K562 (cell line): Measurements from ENCODE around the gene ANO9.

Experiments
- CHD2 ChIP-seq: IDR thresholded peaks from 2 replicates; pipeline ENCODE4 v1.6.1; 2011; ENCODE audit warnings: low read depth, low read length
- CTCF ChIP-seq, 3 experiments: IDR thresholded peaks in 2 of 3; conservative IDR thresholded peaks in 1 of 3; 2 replicates each; pipeline ENCODE4 v1.5.1; 2011 to 2012; ENCODE audit warnings: low read length in 3 of 3, mild to moderate bottlenecking in 3 of 3, control low read depth in 2 of 3, improper control_type of control experiment in 1 of 3, inconsistent platforms in 1 of 3, low read depth in 1 of 3, mixed read lengths in 1 of 3, moderate library complexity in 1 of 3; ENCODE audit not compliant: insufficient read depth in 2 of 3
- E2F4 ChIP-seq: sonication (generic); formaldehyde crosslinking; IDR thresholded peaks from 2 replicates; pipeline ENCODE4 v1.8.0; 2022; ENCODE audit warnings: mild to moderate bottlenecking, low read depth, missing genetic modification reagents
- EP300 ChIP-seq: IDR thresholded peaks from 2 replicates; pipeline ENCODE4 v1.6.1; 2012; ENCODE audit warnings: low read length, improper control_type of control experiment
- FOXA1 ChIP-seq: fragments of 450-650 bp; IDR thresholded peaks from 2 replicates; pipeline ENCODE4 v1.6.1; 2016; ENCODE audit warnings: mild to moderate bottlenecking, borderline replicate concordance
- NR2F6 ChIP-seq: fragments of 450-650 bp; formaldehyde crosslinking; IDR thresholded peaks from 2 replicates; pipeline ENCODE4 v1.4.0; 2020; ENCODE audit warnings: mild to moderate bottlenecking
- TCF7L2 ChIP-seq: fragments of 150-350 bp; IDR thresholded peaks from 2 replicates; pipeline ENCODE4 v1.6.1; 2016; ENCODE audit warnings: low read depth, mild to moderate bottlenecking, low read length, moderate library complexity
- ZNF354B ChIP-seq: fragments of 250-450 bp; sonication (Bioruptor Pico); IDR thresholded peaks from 2 replicates; pipeline ENCODE4 v1.4.0; 2020

- no peak for TF ChIP-seq NR2F6 (CRISPR knock-in tag)
- no peak for TF ChIP-seq E2F4 (CRISPR knock-in tag)
- peak; percentile 81 for TF ChIP-seq EP300
- no peak for TF ChIP-seq CTCF (IDR thresholded peaks at IDR 0.05 in 2 of 3, conservative IDR thresholded peaks at IDR 0.05 in 1 of 3; ENCODE audit: insufficient read depth in 2 of 3, low read depth in 1 of 3, low read length in 3 of 3)
- TF ChIP-seq TCF7L2 = no peak
- TF ChIP-seq FOXA1 = no peak
- no peak for TF ChIP-seq ZNF354B (CRISPR knock-in tag)
- TF ChIP-seq CHD2 = no peak
Measured at GRCh38 chr11:422249-422656, 19.6 kb downstream of the ANO9 start.
